Activated CD8-positive, alpha-beta memory T cell treated with anti-CD3 and anti-CD28 coated beads for 24 hours (primary cell): ENCODE data around the gene STPG1.

Experiments used
- DNase-seq: peaks from one replicate; pipeline ENCODE4 v3.0.0-alpha.2; 2020

The STPG1 gene

DNA sequence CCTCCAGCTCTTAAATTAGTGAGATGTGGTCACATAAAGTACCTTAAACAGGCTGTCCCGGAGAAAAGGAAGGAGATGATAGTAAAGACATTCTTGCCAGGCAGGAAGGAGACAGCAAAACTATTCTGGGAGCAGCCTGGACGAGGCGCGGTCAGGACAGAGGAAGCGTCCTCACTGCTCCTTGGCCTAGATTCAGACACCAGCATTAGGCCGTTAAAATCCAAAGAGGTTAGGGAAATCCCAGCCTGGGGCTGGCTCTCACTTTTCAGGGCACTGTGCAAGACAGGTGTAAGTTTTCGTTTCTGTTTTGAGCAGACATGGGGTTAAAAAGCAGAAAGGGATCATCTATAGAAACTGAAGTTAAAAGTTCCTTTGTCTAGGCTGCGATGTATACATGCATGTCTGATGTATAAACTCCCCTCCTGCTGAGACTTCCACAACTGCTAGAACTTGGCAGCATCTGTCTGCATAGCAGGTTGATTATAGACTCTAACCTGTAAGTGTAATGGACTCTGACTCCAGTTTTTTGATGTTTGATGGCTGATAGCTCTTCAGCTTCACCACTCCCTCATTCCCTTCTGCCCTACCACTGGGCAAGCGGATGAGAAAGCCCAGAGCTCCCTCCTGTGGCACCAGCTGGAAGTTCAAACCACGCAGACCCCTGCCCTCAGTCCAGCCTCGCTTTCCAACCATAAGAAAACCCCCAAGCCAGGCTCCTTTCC, 21.5 kb downstream of the STPG1 start:
- DNase-seq, result peak; percentile 84

GRCh38 chr1:24390924-24391782, 22.4 kb downstream of the STPG1 start:
- peak; percentile 80 for DNase-seq

- DNase-seq, result no peak
These were observed 24.3 kb downstream of the STPG1 start for GRCh38 chr1:24389231-24389678.

- DNase-seq, result no peak
These were observed 25.2 kb downstream of the STPG1 start for GRCh38 chr1:24388331-24388885.

GRCh38 chr1:24387636-24388175, 25.9 kb downstream of the STPG1 start:
- DNase-seq, result no peak

- DNase-seq, result no peak
These were observed 26.7 kb downstream of the STPG1 start for GRCh38 chr1:24386931-24387330.

GRCh38 chr1:24386241-24386640, 27.3 kb downstream of the STPG1 start:
- DNase-seq, result no peak

DNA sequence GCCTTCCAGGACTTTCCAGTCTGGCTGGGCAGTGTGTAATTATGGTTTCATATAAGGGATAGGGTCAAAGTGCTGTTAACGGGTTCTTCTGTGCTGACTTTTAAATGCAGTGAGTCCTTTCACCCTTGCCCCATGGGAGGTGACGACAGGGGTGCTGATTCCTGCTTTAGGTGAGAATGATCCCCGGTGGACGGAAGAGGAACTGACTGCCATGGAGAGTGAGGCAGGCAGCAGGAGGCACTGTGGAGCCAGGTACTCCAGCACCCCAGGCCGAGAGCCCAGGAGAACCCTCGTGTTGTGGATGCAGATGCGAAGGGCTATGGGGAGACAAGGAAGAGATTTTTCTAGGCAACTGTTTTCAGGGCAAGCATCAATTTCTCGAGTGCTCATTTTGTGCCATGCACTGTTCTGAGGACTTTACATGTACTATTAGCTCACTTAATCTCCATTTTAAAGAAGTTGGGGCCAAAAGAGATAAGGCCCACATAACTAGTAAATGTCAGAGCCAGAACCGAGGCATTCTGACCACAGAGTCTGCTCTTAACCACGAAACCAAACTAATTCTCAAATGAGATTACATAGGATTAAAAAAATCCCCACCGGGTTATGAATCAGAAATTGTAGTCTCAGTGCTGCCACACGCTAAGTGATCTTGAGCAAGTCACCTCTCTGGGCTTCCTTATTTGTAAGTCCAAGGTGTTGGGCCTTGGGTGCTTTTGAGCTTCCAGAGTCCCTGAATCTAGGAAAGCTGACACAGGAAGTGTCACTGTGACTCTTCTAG, 28.2 kb downstream of the STPG1 start:
- no peak for DNase-seq

GRCh38 chr1:24384251-24385090, 29.1 kb downstream of the STPG1 start:
- DNase-seq, result peak; percentile 71

DNA sequence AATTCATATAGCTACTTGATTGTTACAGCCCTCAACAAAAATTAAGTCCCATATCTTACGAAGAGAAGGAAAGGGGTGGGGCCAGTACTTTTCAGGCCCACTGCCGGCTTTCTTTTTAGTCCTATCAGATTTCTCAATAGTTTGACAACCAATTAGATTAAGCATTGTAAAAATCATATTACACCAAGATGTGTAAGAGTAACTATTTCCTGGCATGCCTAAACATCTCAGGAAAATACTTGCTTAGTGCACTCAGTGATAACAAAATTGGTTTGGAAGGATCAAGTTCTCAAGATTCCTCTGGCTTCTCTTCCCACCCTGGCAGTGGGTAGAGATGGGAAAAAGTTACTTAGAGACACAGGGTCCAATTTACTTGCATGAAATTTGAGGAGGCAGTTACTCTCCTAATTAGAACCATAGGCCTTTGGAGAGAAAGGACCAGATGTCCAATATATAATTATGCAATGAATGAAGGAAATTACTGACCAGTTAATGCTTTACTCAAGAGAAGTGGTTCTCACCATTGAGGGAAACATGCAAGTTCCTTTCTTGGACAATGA, 30.1 kb downstream of the STPG1 start:
- DNase-seq, result no peak

- DNase-seq, result no peak
These were observed 31.4 kb downstream of the STPG1 start for GRCh38 chr1:24382165-24382577.

DNA sequence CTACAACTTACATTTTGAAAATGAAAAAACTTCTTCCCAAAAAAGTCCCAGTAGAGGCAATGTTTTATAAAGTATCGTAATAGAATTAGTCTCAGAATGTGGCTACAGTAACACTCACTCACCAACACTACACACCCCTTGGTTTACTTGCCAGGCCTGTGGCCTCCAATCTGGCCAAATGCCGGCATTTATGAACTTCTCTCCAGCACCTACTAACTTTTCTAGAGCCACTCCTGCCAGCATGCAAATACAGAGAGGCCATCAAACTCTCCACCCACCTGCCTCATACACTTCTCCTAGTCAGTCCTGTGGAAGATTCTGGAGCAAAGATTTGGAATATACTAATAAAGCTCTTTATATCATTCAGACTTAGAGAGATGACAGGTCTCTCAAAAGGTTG, 32.3 kb downstream of the STPG1 start:
- DNase-seq, result no peak

DNA sequence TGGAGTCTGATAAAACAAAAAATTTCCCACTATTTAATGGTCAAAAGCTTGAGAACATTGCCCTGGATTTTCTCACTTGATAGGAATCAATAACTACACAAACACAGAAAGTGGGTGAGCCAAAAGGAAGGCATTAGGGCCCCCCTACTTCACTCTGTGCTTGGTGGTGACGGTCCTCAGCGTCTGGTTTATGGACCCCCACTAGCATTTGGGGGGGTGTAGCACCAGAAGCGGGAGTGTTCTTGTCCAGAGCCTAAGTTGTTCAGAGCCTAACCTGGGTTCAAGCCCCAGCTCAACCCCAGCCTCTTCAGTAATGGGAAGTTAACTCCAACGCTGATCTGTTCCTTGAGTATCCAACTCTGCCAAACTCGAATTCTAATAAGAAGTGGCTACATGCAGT, 33.1 kb downstream of the STPG1 start:
- DNase-seq, result no peak

GRCh38 chr1:24379733-24380315, 33.8 kb downstream of the STPG1 start:
- DNase-seq, result no peak

- peak; percentile 19 for DNase-seq
These were observed 38.4 kb downstream of the STPG1 start for GRCh38 chr1:24374891-24375786.

DNA sequence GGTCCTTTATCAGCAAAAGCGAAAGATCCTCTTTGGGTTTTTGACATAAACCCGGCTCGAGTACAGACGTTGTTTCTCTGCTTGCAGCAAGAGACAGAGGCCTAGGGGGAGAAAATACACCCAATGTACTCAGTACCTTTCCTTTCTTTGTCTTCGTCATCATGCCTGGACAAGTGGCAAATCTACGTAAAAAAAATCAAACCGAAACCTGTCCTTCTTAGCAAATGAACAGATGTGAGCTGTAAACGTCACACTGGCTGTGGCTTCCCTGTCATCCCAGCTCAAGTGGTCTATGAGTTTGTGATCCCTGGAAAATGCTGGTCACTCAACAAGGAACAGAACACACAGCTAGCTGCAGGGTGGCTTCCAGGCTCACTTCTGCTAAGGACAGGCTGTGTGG, 39.9 kb downstream of the STPG1 start:
- no peak for DNase-seq

GRCh38 chr1:24373044-24373443, 40.5 kb downstream of the STPG1 start:
- DNase-seq, result peak; percentile 48

DNA sequence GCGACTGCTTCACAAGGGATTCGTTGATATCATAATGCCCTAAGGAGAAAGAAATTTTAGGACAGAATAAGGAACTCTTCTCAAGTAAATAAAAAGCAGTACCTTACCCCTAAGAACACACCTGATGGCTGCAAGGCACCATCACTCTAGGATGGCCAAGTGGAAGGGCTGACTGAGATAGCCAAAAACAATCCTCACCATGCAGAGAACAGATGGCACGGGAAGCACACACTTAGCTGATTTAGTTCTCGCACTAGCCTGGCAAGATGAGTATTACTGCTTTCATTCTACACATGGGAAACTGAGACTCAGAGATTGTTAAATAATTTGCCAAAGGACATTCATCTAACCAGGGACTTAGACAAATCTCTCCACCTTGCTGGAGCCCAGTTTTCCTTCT, 43.8 kb downstream of the STPG1 start:
- DNase-seq, result no peak

DNA sequence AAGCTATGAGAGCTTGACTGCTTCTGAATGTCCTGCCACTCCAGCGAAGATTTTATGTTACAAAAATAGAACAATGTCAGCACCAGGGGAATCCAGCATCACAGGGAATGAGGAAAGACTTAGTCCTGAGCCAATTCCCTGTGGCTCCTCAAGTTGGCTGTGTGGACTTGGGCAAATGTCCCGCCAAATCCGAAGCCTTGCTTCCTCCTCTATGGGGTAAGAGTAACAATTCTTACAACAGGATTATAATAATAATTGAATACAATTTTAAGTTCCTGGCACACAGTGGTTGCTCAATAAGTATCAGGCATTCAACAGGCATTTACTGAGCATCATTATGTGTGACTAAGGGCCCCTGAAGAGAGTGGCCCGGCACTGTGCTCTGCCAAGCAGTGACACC, 44.4 kb downstream of the STPG1 start:
- no peak for DNase-seq

GRCh38 chr1:24366707-24367106, 46.9 kb downstream of the STPG1 start:
- no peak for DNase-seq
